HG03097 (cell line): ENCODE data around the gene KIR2DL1.
"Not testable (repeated sequence)": the region's sequence is repeated elsewhere in the genome, so short reads cannot be mapped to it uniquely, and the experiment has no call there.

ENCODE experiments used
- ATAC-seq: cut with Tn5 transposase; IDR thresholded peaks from one replicate; pipeline ENCODE4 v1.9.1; 2021; ENCODE audit not compliant: unreplicated experiment, low FRiP score

The KIR2DL1 gene

GRCh38 chr19:54816251-54816650, 46.7 kb downstream of the KIR2DL1 start, which contains the start of gene KIR3DL1:
KIR3DL1 (plus strand) TSS chr19:54816468.
- ATAC-seq, result not testable (repeated sequence)

- no peak for ATAC-seq
Observed at GRCh38 chr19:54817670-54818536, 48.3 kb downstream of the KIR2DL1 start.

GRCh38 chr19:54824416-54824815, 54.8 kb downstream of the KIR2DL1 start:
- not testable (repeated sequence) for ATAC-seq

- ATAC-seq, result not testable (repeated sequence)
Observed at GRCh38 chr19:54825326-54825725, 55.7 kb downstream of the KIR2DL1 start.

- not testable (repeated sequence) for ATAC-seq
Observed at GRCh38 chr19:54828064-54828463, 58.5 kb downstream of the KIR2DL1 start.

GRCh38 chr19:54832496-54832895, 62.9 kb downstream of the KIR2DL1 start, which contains the start of gene KIR2DS4:
KIR2DS4 (plus strand) TSS chr19:54832676.
- not testable (repeated sequence) for ATAC-seq
